HT-29 (cell line): ENCODE data around the gene EVA1B. TPM values are rescaled to one million over a fixed set of nuclear protein-coding genes. Genes with fewer than 3 reads are reported as not detected.

Source experiments
- DNase-seq: peaks from one replicate; pipeline ENCODE4 v3.0.0-alpha.2; 2015; ENCODE audit warnings: low spot score
- total RNA-seq: library from RNA; depleted of rRNA; stranded (reverse); fragments of >200 nt; shearing (Covaris generic); gene quantifications from 2 replicates; pipeline ENCODE4 v1.2.3, GENCODE V29; 2014

The EVA1B gene
- total RNA-seq, 1 experiment from 2014 or later, result 25.0 TPM

DNA sequence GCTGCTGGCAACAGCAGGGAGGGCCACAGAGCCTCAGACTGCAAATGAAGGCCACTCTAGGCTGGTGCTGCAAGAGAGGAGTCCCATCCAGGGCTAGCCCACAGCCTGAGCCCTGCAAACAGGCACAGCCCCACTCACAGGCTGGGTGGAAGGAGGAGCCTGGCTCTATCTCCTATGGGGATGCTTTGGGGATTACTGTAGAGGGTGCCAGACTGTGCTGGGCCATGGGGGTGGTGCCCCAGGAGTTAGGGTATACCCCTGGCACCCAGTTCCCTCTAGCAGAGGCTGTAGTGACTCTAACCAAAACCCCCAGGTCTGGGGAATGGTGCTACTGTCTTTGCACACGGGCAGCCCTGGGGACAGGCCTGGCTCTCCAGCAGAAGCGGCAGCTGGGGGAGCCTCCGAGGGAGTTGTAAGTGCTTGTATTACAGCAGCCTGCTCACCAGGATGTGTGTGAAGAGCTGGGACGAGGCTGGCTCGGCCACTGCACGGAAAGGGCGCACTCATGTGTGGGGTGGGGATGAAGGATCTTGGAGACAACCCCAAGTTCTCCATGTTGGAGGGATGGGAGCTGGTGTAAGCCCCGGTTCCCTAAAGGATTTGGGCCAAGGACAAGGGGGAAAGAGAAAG is 23.4 kb upstream of the EVA1B start:
- DNase-seq, result no peak

DNA sequence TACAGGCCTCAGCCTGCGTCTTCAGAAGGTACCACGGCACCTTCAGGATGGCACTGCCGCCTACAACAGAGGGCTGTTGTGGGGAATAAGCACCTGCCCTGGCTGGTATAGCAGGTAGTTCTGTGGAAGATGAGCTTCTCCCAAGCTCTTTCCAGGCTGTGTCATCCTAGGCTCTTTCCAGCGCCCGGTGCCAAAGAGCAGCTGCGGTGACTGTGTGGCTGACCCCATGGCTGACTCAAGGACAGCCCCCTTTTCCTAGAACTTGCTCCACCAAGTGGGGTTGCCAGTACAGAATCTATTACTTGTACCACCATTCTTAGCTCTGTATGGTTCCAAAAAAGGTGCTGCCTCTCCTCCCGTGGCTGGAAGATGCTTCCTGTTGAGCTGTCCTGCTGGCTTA is 21.9 kb upstream of the EVA1B start:
- no peak for DNase-seq

DNA sequence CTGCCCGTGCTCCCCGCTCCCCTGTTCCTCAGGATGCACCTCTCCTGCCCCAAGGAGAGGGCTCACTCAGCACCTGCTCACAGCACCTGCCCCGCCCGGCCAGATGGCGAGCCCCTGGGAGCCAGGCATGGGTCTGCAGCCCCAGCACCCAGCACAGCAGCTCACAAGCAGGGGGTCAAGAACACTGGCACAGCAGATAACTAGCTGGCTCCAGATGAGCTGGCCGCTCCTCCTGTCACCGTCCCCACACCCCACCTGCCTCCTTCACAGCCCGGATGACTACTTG is 20.9 kb upstream of the EVA1B start:
- DNase-seq, result no peak

- DNase-seq, result no peak
Measured at GRCh38 chr1:36343651-36344394, 20.4 kb upstream of the EVA1B start.

- DNase-seq, result peak; percentile 58
Measured at GRCh38 chr1:36342426-36343185, 19.2 kb upstream of the EVA1B start.

- DNase-seq, result no peak
Measured at GRCh38 chr1:36341626-36342320, 18.3 kb upstream of the EVA1B start.

GRCh38 chr1:36339615-36340014 is 16.2 kb upstream of the EVA1B start:
- DNase-seq, result no peak

- no peak for DNase-seq
Measured at GRCh38 chr1:36339215-36339614, 15.8 kb upstream of the EVA1B start.

GRCh38 chr1:36337830-36338229 is 14.4 kb upstream of the EVA1B start:
- DNase-seq, result no peak

- DNase-seq, result no peak
Measured at GRCh38 chr1:36330940-36331339, 7.5 kb upstream of the EVA1B start.

- no peak for DNase-seq
Measured at GRCh38 chr1:36329817-36330216, 6.4 kb upstream of the EVA1B start.

DNA sequence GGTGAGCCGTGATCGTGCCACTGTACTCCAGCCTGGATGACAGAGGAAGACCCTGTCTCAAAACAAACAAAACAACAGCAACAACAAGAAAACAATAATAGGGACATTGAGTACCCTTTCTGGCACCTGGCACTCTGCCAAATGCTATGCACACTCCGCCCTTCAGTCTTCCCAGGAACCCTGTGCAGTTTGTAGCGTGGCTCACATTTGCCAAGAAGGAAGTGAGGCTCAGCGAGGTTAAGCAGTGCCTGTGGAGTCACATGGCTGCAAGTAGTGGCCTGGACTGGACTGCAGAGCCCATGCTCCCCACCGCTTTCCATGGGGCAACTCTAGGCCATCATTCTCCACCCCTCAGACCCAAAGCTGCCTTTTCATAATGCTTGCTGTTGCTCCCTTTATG is 5.3 kb upstream of the EVA1B start:
- peak; percentile 55 for DNase-seq

- no peak for DNase-seq
Measured at GRCh38 chr1:36328088-36328480, 4.6 kb upstream of the EVA1B start.

GRCh38 chr1:36327421-36328087 is 4.1 kb upstream of the EVA1B start:
- DNase-seq, result no peak

DNA sequence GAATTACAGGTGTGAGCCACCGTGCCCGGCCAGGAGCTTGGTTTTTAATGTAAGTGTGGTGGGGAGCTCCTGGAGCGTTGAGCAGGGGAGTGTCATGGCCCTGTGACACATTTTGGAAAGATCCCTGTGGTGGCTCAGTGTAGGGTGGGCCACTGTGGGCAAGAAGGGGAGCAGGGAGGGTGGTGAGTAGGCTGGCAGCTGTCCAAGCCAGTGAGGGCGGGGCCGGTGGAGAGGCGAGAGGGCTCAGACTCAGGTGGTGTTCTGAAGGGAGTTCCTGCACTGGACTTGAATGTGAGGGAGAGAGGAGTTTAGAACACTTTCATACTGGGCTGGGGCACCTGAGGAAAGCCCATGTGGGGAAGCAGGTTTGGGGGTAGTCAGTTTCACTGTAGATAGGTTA is 3.1 kb upstream of the EVA1B start:
- DNase-seq, result peak; percentile 34

- DNase-seq, result no peak
Measured at GRCh38 chr1:36324353-36324703, 883 bp upstream of the EVA1B start.

DNA sequence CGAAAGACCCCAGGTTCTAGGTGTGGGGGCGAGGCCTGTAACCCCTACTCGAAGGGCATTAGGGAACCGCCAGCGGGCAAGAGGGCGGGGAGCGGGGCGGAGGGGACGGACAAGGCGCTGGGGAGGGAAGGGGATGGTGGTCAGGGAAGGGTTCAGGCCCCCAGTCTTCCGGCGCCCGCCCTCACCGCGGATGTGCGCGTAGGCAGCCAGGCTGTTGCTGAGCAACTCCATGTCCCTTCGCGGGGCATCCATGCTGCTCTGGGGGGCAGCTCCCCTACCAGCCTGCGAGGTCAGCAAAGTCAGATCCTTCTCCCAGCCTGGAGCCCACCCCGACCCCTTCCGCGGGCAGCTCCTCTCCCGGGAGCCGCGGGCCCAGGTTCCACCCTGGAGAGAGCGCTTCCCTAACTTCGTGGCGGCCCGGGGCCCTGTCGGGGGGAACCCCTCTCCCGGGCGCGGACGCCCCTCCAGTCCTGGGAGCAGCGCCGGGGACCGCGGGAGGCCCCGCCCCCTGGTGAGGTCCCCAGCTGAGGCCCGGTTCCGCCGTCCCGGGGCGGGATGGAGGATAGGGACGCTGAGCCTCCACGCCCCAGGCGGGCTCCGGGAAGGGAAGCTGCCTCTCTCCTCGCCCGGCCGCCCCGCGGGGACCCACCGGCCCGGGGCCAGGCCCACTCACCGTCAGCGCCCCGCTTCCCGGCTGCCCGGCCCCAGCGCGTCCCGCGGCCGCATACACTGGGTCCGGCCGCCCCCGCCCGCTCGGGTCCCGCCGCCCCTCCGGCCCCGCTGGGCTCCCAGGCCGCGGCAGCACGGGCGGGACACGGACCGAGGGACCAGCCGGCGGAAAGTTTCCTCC is 434 bp downstream of the EVA1B start:
- DNase-seq, result no peak

- no peak for DNase-seq
Measured at GRCh38 chr1:36322041-36322785, 1.2 kb downstream of the EVA1B start.

GRCh38 chr1:36321119-36321951 is 2.1 kb downstream of the EVA1B start:
- no peak for DNase-seq
